Vagina (tissue), 2 donors: ENCODE data around the gene CRLF1. TPM values are rescaled to one million over a fixed set of nuclear protein-coding genes. Genes with fewer than 3 reads are reported as not detected.

Experiments
- DNase-seq, 2 donors: peaks; one replicate each; pipeline ENCODE4 v3.0.0-alpha.2; 2017; ENCODE audit errors: extremely low spot score in 2 of 2
- H3K27ac ChIP-seq: fragments of 200-600 bp; sonication (generic); one replicate; pipeline ENCODE4 v1.5.1; 2019
- H3K27me3 ChIP-seq: fragments of 200-600 bp; sonication (generic); one replicate; pipeline ENCODE4 v1.5.1; 2019
- H3K36me3 ChIP-seq, 2 donors: fragments of 200-600 bp; sonication (generic); one replicate each; pipeline ENCODE4 v1.5.1; 2017 to 2019
- H3K4me1 ChIP-seq: fragments of 200-600 bp; sonication (generic); one replicate; pipeline ENCODE4 v1.5.1; 2019
- H3K4me3 ChIP-seq, 2 donors: fragments of 200-600 bp; sonication (generic); 1 replicate in 1 of 2; 2 replicates in 1 of 2; pipeline ENCODE4 v1.5.1; 2016 to 2019
- H3K9me3 ChIP-seq: fragments of 200-600 bp; sonication (generic); one replicate; pipeline ENCODE4 v1.5.1; 2019
- CTCF ChIP-seq, 3 experiments: fragments of 450-650 bp in 2 of 3; fragments of 200-600 bp in 1 of 3; sonication (generic) in 1 of 3; IDR thresholded peaks; one replicate each; pipeline ENCODE4 v1.5.1; 2017 to 2019; ENCODE audit warnings: antibody characterized with exemption in 3 of 3, mild to moderate bottlenecking in 2 of 3, moderate library complexity in 2 of 3
- POLR2A ChIP-seq, 2 donors: fragments of 450-650 bp; IDR thresholded peaks; one replicate each; pipeline ENCODE4 v1.6.1; 2017; ENCODE audit warnings: antibody characterized with exemption in 2 of 2, mild to moderate bottlenecking in 2 of 2, moderate library complexity in 2 of 2
- POLR2AphosphoS5 ChIP-seq, 2 donors: sonication (generic); formaldehyde crosslinking; IDR thresholded peaks; one replicate each; pipeline ENCODE4 v1.9.0; 2017; ENCODE audit warnings: antibody characterized with exemption in 2 of 2, mild to moderate bottlenecking in 2 of 2, low read depth in 1 of 2; ENCODE audit not compliant: insufficient read depth in 1 of 2
- intact Hi-C: fragments of 100-400 bp; cut with DNase I; formaldehyde crosslinking; loops from one replicate; pipeline ENCODE4 v1.15.1; 2023
- total RNA-seq: library from RNA; depleted of rRNA; stranded (reverse); fragments of >200 nt; gene quantifications from one replicate; pipeline ENCODE4 v1.2.3, GENCODE V29; 2016

CRLF1 gene
- total RNA-seq, 1 donor from 2014 or later, result 15.2 TPM

- H3K4me3 ChIP-seq, result peak overlapping the region; percentile 40 to 65
- TF ChIP-seq POLR2AphosphoS5 (IDR thresholded peaks at IDR 0.05; ENCODE audit: insufficient read depth in 1 of 2, low read depth in 1 of 2) (no peak), CTCF (IDR thresholded peaks at IDR 0.05) (no peak), POLR2A (IDR thresholded peaks at IDR 0.05) (no peak)
- H3K27me3 ChIP-seq, result peaks cover 15% of the 10 kb centered on the region
- H3K9me3 ChIP-seq, result no peaks in the 10 kb centered on the region
- H3K4me1 ChIP-seq, result peaks cover 39% of the 10 kb centered on the region
- DNase-seq, result no peak
- intact Hi-C loops, result no loop called here
- no peaks in the 10 kb centered on the region for H3K36me3 ChIP-seq
- H3K27ac ChIP-seq, result no peak overlapping the region
Measured at GRCh38 chr19:18612051-18612771, 5.6 kb upstream of the CRLF1 start.

GRCh38 chr19:18611327-18612050, 4.9 kb upstream of the CRLF1 start:
- no peak for DNase-seq
- H3K4me1 ChIP-seq, result peaks cover 43% of the 10 kb centered on the region
- no peak overlapping the region for H3K4me3 ChIP-seq
- H3K36me3 ChIP-seq, result no peaks in the 10 kb centered on the region
- no peak for TF ChIP-seq POLR2AphosphoS5 (IDR thresholded peaks at IDR 0.05; ENCODE audit: insufficient read depth in 1 of 2, low read depth in 1 of 2)
- no peak for TF ChIP-seq POLR2A (IDR thresholded peaks at IDR 0.05)
- TF ChIP-seq CTCF (IDR thresholded peaks at IDR 0.05), result no peak
- peaks cover 15% of the 10 kb centered on the region for H3K27me3 ChIP-seq
- no peaks in the 10 kb centered on the region for H3K9me3 ChIP-seq
- intact Hi-C loops, result no loop called here
- H3K27ac ChIP-seq, result no peak overlapping the region

- peaks cover 15% of the 10 kb centered on the region for H3K27me3 ChIP-seq
Measured at GRCh38 chr19:18610556-18611326, 4.1 kb upstream of the CRLF1 start.

GRCh38 chr19:18610245-18610555, 3.6 kb upstream of the CRLF1 start:
- no peak overlapping the region for H3K4me3 ChIP-seq
- TF ChIP-seq POLR2A (IDR thresholded peaks at IDR 0.05) (no peak), CTCF (IDR thresholded peaks at IDR 0.05) (no peak), POLR2AphosphoS5 (IDR thresholded peaks at IDR 0.05; ENCODE audit: insufficient read depth in 1 of 2, low read depth in 1 of 2) (no peak)
- no peak for DNase-seq
- no peaks in the 10 kb centered on the region for H3K36me3 ChIP-seq
- H3K27ac ChIP-seq, result no peak overlapping the region
- no peaks in the 10 kb centered on the region for H3K9me3 ChIP-seq
- intact Hi-C loops, result no loop called here
- H3K4me1 ChIP-seq, result peaks cover 43% of the 10 kb centered on the region
- H3K27me3 ChIP-seq, result peaks cover 15% of the 10 kb centered on the region

More at GRCh38 chr19:18610556-18611326, 4.1 kb upstream of the CRLF1 start:
- Histone ChIP-seq H3K4me1 (peaks cover 43% of the 10 kb centered on the region), H3K27ac (no peak overlapping the region), H3K9me3 (no peaks in the 10 kb centered on the region), H3K36me3 (no peaks in the 10 kb centered on the region), H3K4me3 (no peak overlapping the region)
- DNase-seq, result no peak
- intact Hi-C loops, result no loop called here
- TF ChIP-seq POLR2AphosphoS5 (IDR thresholded peaks at IDR 0.05; ENCODE audit: insufficient read depth in 1 of 2, low read depth in 1 of 2) (no peak), CTCF (IDR thresholded peaks at IDR 0.05) (no peak), POLR2A (IDR thresholded peaks at IDR 0.05) (no peak)
